B cell (primary cell): ENCODE data around the gene MYL10. TPM values are rescaled to one million over a fixed set of nuclear protein-coding genes. Genes with fewer than 3 reads are reported as not detected.

Source experiments
- ATAC-seq: fragments of 200-7000 bp; cut with Tn5 transposase; one replicate; pipeline ENCODE4 v1.10.0; 2021; ENCODE audit warnings: low read depth, mild to moderate bottlenecking, moderate number of reproducible peaks, moderate library complexity
- CTCF ChIA-PET: fragments of 350-600 bp; sonication (Branson Sonifier 250); formaldehyde crosslinking; loops from one replicate; lab custom pipeline; 2021; ENCODE audit warnings: antibody characterized with exemption, inconsistent platforms; lab: Charles Lee
- POLR2A ChIA-PET: fragments of 350-600 bp; sonication (Branson Sonifier 250); formaldehyde crosslinking; loops from one replicate; lab custom pipeline; 2021; ENCODE audit warnings: antibody characterized with exemption; lab: Charles Lee
- DNase-seq: peaks from one replicate; pipeline ENCODE4 v3.0.0; 2013
- H2AFZ ChIP-seq: 2 replicates; pipeline ENCODE4 v1.6.1; 2012; ENCODE audit warnings: mild to moderate bottlenecking, low read depth, low read length; ENCODE audit not compliant: insufficient read depth, poor library complexity, severe bottlenecking
- H3K27ac ChIP-seq, 2 donors: 1 replicate in 1 of 2; 2 replicates in 1 of 2; pipeline ENCODE4 v1.5.1; 2012 to 2013; ENCODE audit warnings: low read length in 2 of 2, mild to moderate bottlenecking in 2 of 2, moderate library complexity in 1 of 2
- H3K27me3 ChIP-seq, 4 experiments: fragments of 200-600 bp in 1 of 4; sonication (generic) in 1 of 4; replicated peaks in 1 of 4; 1 replicate in 2 of 4; 2 replicates in 2 of 4; pipeline versions ENCODE4 v1.6.1 to v1.7.0; 2013 to 2016; ENCODE audit warnings: low read length in 3 of 4, mild to moderate bottlenecking in 2 of 4, mixed read lengths in 1 of 4, moderate library complexity in 1 of 4; ENCODE audit not compliant: insufficient read depth in 4 of 4, control insufficient read depth in 3 of 4; ENCODE audit errors: control extremely low read depth in 1 of 4
- H3K36me3 ChIP-seq, 2 experiments: replicated peaks in 1 of 2; 1 replicate in 1 of 2; 2 replicates in 1 of 2; pipeline versions ENCODE4 v1.6.1 to v1.7.1; 2013; ENCODE audit warnings: low read length in 1 of 2; ENCODE audit not compliant: insufficient read depth in 2 of 2, control insufficient read depth in 1 of 2; ENCODE audit errors: control extremely low read depth in 1 of 2, extremely low read depth in 1 of 2
- H3K4me1 ChIP-seq, 2 donors: fragments of 200-600 bp in 1 of 2; sonication (generic) in 1 of 2; 1 replicate in 1 of 2; 2 replicates in 1 of 2; pipeline versions ENCODE4 v1.5.1 to v1.6.1; 2013 to 2017; ENCODE audit warnings: low read length in 2 of 2; ENCODE audit not compliant: control insufficient read depth in 2 of 2, insufficient read depth in 2 of 2
- H3K4me2 ChIP-seq: replicated peaks from 2 replicates; pipeline ENCODE3; 2012; ENCODE audit warnings: mild to moderate bottlenecking, low read depth, low read length; ENCODE audit not compliant: poor library complexity, severe bottlenecking
- H3K4me3 ChIP-seq, 5 experiments: fragments of 200-600 bp in 1 of 5; sonication (generic) in 1 of 5; 1 replicate in 3 of 5; 2 replicates in 2 of 5; pipeline versions ENCODE4 v1.5.1 to v1.7.0; 2011 to 2016; ENCODE audit warnings: low read length in 4 of 5, mild to moderate bottlenecking in 4 of 5, low read depth in 2 of 5, control low read depth in 1 of 5, moderate library complexity in 1 of 5; ENCODE audit not compliant: insufficient read depth in 1 of 5; ENCODE audit errors: control extremely low read depth in 1 of 5, extremely low read depth in 1 of 5
- H3K79me2 ChIP-seq: fragments of 200-600 bp; sonication (generic); one replicate; pipeline ENCODE4 v1.6.0; 2016; ENCODE audit warnings: low read length; ENCODE audit not compliant: control insufficient read depth, insufficient read depth
- H3K9ac ChIP-seq: fragments of 200-600 bp; sonication (generic); 2 replicates; pipeline ENCODE4 v1.6.1; 2017; ENCODE audit warnings: mild to moderate bottlenecking, low read length, moderate library complexity
- H3K9me3 ChIP-seq, 3 donors: one replicate each; pipeline versions ENCODE4 v1.6.1 to v1.7.1; 2013; ENCODE audit warnings: low read length in 2 of 3; ENCODE audit not compliant: control insufficient read depth in 2 of 3, insufficient read depth in 1 of 3; ENCODE audit errors: control extremely low read depth in 1 of 3
- H4K20me1 ChIP-seq: 2 replicates; pipeline ENCODE4 v1.6.0; 2012; ENCODE audit warnings: mild to moderate bottlenecking, low read length; ENCODE audit not compliant: insufficient read depth, control insufficient read depth, poor library complexity, severe bottlenecking
- H3K27ac Mint-ChIP-seq: one replicate; pipeline ENCODE4 v1.8.0; 2021; ENCODE audit warnings: mixed read lengths
- H3K27me3 Mint-ChIP-seq: one replicate; pipeline ENCODE4 v1.8.0; 2021; ENCODE audit warnings: mixed read lengths
- H3K4me1 Mint-ChIP-seq: one replicate; pipeline ENCODE4 v1.8.0; 2021; ENCODE audit warnings: mixed read lengths
- H3K4me3 Mint-ChIP-seq: one replicate; pipeline ENCODE4 v1.8.0; 2021; ENCODE audit warnings: mixed read lengths
- H3K9me3 Mint-ChIP-seq: one replicate; pipeline ENCODE4 v1.8.0; 2022; ENCODE audit warnings: mixed read lengths; ENCODE audit not compliant: insufficient read depth
- EZH2 ChIP-seq: IDR thresholded peaks from 2 replicates; pipeline ENCODE4 v1.6.1; 2012; ENCODE audit warnings: borderline replicate concordance, low read depth, mild to moderate bottlenecking, moderate library complexity, low read length; ENCODE audit not compliant: insufficient read depth, poor library complexity, severe bottlenecking
- WGBS: methylation state at CpG from one replicate; pipeline ENCODE4 v1.1.5; 2013; ENCODE audit warnings: missing lambda C conversion rate; ENCODE audit not compliant: insufficient coverage; 5-methylcytosine and 5-hydroxymethylcytosine counted together
- intact Hi-C: fragments of 100-400 bp; cut with micrococcal nuclease; formaldehyde crosslinking; loops from one replicate; pipeline ENCODE4 v1.10.0; 2022
- polyA plus RNA-seq: library from polyadenylated mRNA; depleted of rRNA; stranded (reverse); fragments of >200 nt; gene quantifications from 2 replicates; pipeline ENCODE4 v1.2.3, GENCODE V29; 2012
- total RNA-seq, 2 donors: library from RNA; stranded (reverse); fragments of 120-200 nt in 1 of 2; gene quantifications; 1 replicate in 1 of 2; 2 replicates in 1 of 2; pipeline versions ENCODE4 v1.2.3 to v1.2.4, GENCODE V29; 2013 to 2022
- TF ChIP-seq, protein P1 (sequence below): fragments of 200-600 bp; IDR thresholded peaks from one replicate; pipeline ENCODE4 v1.8.0; 2022; ENCODE audit warnings: antibody characterized with exemption, mild to moderate bottlenecking

Gene MYL10
- total and polyA plus RNA-seq, 2 donors (not counting 1 experiment from before 2014, with no cell fraction given), result not detected

DNA sequence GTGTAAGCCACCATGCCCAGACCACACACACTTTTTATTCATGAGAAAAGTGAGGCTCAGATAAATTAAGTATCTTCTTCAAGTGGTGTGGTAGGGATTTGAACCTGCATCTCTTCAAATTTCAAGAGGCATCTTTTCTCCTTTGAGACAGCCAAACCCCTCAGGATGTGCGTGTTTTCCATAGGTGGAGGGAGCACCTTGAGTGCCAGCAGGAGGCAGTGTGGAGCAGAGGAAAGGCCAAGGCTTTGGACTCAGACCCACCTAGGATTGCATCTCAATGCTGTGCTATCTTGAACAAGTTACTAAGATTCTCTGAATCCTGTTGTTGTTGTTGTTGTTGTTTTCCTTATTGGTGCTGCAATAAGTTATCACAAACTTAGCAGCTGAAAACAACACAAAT is 40.2 kb upstream of the MYL10 start:
- Mint-ChIP-seq H3K9me3 (peaks cover 4% of the 10 kb centered on the region), H3K27ac (no peak overlapping the region), H3K27me3 (peaks cover 8% of the 10 kb centered on the region), H3K4me3 (no peak overlapping the region), H3K4me1 (no peaks in the 10 kb centered on the region)
- Histone ChIP-seq H3K27me3 (peaks cover 0 to 4% (median 0%) of the 10 kb centered on the region in 4 experiments), H3K4me1 (no peaks in the 10 kb centered on the region), H3K79me2 (no peaks in the 10 kb centered on the region), H3K9ac (no peak overlapping the region), H3K36me3 (no peaks in the 10 kb centered on the region), H3K4me2 (no peak overlapping the region), H3K27ac (no peak overlapping the region), H4K20me1 (no peaks in the 10 kb centered on the region), H2AFZ (no peak overlapping the region), H3K9me3 (peaks cover 0 to 17% (median 5%) of the 10 kb centered on the region in 3 donors), H3K4me3 (no peak overlapping the region)
- ChIA-PET POLR2A (no interaction called here), CTCF (no interaction called here)
- ATAC-seq, result no peak
- no CpG with 5 or more reads among the region's 1 CpG for WGBS
- intact Hi-C loops, result no loop called here
- TF ChIP-seq, protein P1, sequence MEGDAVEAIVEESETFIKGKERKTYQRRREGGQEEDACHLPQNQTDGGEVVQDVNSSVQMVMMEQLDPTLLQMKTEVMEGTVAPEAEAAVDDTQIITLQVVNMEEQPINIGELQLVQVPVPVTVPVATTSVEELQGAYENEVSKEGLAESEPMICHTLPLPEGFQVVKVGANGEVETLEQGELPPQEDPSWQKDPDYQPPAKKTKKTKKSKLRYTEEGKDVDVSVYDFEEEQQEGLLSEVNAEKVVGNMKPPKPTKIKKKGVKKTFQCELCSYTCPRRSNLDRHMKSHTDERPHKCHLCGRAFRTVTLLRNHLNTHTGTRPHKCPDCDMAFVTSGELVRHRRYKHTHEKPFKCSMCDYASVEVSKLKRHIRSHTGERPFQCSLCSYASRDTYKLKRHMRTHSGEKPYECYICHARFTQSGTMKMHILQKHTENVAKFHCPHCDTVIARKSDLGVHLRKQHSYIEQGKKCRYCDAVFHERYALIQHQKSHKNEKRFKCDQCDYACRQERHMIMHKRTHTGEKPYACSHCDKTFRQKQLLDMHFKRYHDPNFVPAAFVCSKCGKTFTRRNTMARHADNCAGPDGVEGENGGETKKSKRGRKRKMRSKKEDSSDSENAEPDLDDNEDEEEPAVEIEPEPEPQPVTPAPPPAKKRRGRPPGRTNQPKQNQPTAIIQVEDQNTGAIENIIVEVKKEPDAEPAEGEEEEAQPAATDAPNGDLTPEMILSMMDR, result no peak
- TF ChIP-seq EZH2, result no peak
- DNase-seq, result no peak

DNA sequence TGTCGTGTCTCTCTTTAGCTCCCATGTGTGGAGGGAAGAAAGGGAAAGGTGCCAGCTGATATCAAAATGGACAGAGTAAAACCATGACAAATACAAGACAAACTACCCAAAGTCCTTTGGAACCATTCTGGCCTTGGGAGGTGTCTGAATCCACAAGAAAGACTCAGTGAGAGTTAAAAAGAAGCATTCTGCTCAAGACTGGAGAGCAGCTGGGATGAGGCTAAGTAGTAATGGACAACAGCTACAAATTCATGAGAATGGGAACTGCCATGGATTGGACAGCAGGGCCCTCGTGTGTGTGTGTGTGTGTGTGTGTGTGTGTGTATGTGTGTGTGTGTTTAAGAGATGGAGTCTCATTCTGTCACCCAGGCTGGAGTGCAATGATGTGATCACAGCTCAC is 39.6 kb upstream of the MYL10 start:
- peaks cover 4% of the 10 kb centered on the region for H3K9me3 Mint-ChIP-seq
- intact Hi-C loops, result no loop called here
- H3K9me3 ChIP-seq, result peaks cover 0 to 20% (median 5%) of the 10 kb centered on the region in 3 donors
- no peak overlapping the region for H3K9ac ChIP-seq
- H3K27ac ChIP-seq, result no peak overlapping the region
- CTCF ChIA-PET, result no interaction called here
- no peak for DNase-seq
- no peak overlapping the region for H3K4me3 ChIP-seq
- no peak overlapping the region for H2AFZ ChIP-seq
- H3K79me2 ChIP-seq, result no peaks in the 10 kb centered on the region
- H3K4me2 ChIP-seq, result no peak overlapping the region
- no peak overlapping the region for H3K4me3 Mint-ChIP-seq
- no CpG with 5 or more reads among the region's 2 CpGs for WGBS
- no peaks in the 10 kb centered on the region for H3K4me1 ChIP-seq
- no peak overlapping the region for H3K27ac Mint-ChIP-seq
- H3K27me3 ChIP-seq, result peaks cover 0 to 4% (median 0%) of the 10 kb centered on the region in 4 experiments
- H4K20me1 ChIP-seq, result no peaks in the 10 kb centered on the region
- H3K27me3 Mint-ChIP-seq, result peaks cover 8% of the 10 kb centered on the region
- TF ChIP-seq, protein P1, result no peak
- no peak for TF ChIP-seq EZH2
- ATAC-seq, result no peak
- no peaks in the 10 kb centered on the region for H3K4me1 Mint-ChIP-seq
- no peaks in the 10 kb centered on the region for H3K36me3 ChIP-seq
- POLR2A ChIA-PET, result no interaction called here
